NOMO-1 (cell line): ENCODE data around the gene COA6.
"Not testable (repeated sequence)": the region's sequence is repeated elsewhere in the genome, so short reads cannot be mapped to it uniquely, and the experiment has no call there.

Experiments used
- DNase-seq, 2 experiments: peaks; one replicate each; lab custom pipeline; 2025; ENCODE audit not compliant: unreplicated experiment in 2 of 2; lab: John Stamatoyannopoulos, UW

The COA6 gene

GRCh38 chr1:234369033-234369430, 4.2 kb upstream of the COA6 start:
- DNase-seq: no peak

- peak in 1 of 2 experiments; percentile 25 for DNase-seq
These were observed 3.5 kb upstream of the COA6 start for GRCh38 chr1:234369784-234370183.

- no peak for DNase-seq
These were observed 1.8 kb upstream of the COA6 start for GRCh38 chr1:234371414-234371813.

GRCh38 chr1:234372011-234372757, 1.1 kb upstream of the COA6 start:
- DNase-seq: peak; percentile 4 to 14

- no peak for DNase-seq
These were observed 651 bp downstream of the COA6 start for GRCh38 chr1:234373959-234374254.

- DNase-seq: no peak
These were observed 2.4 kb downstream of the COA6 start for GRCh38 chr1:234375672-234376071.

GRCh38 chr1:234379591-234380109, 6.4 kb downstream of the COA6 start:
- not testable (repeated sequence) for DNase-seq

GRCh38 chr1:234381699-234382555, 8.7 kb downstream of the COA6 start:
- no peak for DNase-seq

GRCh38 chr1:234386122-234386521, 12.9 kb downstream of the COA6 start:
- no peak for DNase-seq

GRCh38 chr1:234388094-234388493, 14.8 kb downstream of the COA6 start:
- DNase-seq: no peak

- no peak for DNase-seq
These were observed 19.9 kb downstream of the COA6 start for GRCh38 chr1:234393190-234393589.

GRCh38 chr1:234395297-234395696, 22.0 kb downstream of the COA6 start:
- peak; percentile 35 to 47 for DNase-seq

GRCh38 chr1:234396092-234396491, 22.8 kb downstream of the COA6 start:
- DNase-seq: no peak

GRCh38 chr1:234396871-234397270, 23.6 kb downstream of the COA6 start:
- DNase-seq: peak in 1 of 2 experiments; percentile 3

GRCh38 chr1:234397732-234398131, 24.5 kb downstream of the COA6 start:
- DNase-seq: no peak

GRCh38 chr1:234398849-234399381, 25.7 kb downstream of the COA6 start:
- DNase-seq: peak; percentile 21 to 89

- not testable (repeated sequence) for DNase-seq
These were observed 26.3 kb downstream of the COA6 start for GRCh38 chr1:234399515-234399914.

GRCh38 chr1:234400773-234401172, 27.5 kb downstream of the COA6 start:
- peak in 1 of 2 experiments; percentile 29 for DNase-seq

GRCh38 chr1:234401658-234402057, 28.4 kb downstream of the COA6 start:
- DNase-seq: no peak

- no peak for DNase-seq
These were observed 29.7 kb downstream of the COA6 start for GRCh38 chr1:234402939-234403338.

- no peak for DNase-seq
These were observed 32.4 kb downstream of the COA6 start for GRCh38 chr1:234405676-234406075.

- no peak for DNase-seq
These were observed 33.6 kb downstream of the COA6 start for GRCh38 chr1:234406871-234407270.
